Vagina (tissue), 2 donors: ENCODE results near the gene ATP2B2. TPM values are rescaled to one million over a fixed set of nuclear protein-coding genes. Genes with fewer than 3 reads are reported as not detected.

Experiments
- DNase-seq, 2 donors: peaks; one replicate each; pipeline ENCODE4 v3.0.0-alpha.2; 2017; ENCODE audit errors: extremely low spot score in 2 of 2
- H3K27ac ChIP-seq: fragments of 200-600 bp; sonication (generic); one replicate; pipeline ENCODE4 v1.5.1; 2019
- H3K27me3 ChIP-seq: fragments of 200-600 bp; sonication (generic); one replicate; pipeline ENCODE4 v1.5.1; 2019
- H3K36me3 ChIP-seq, 2 donors: fragments of 200-600 bp; sonication (generic); one replicate each; pipeline ENCODE4 v1.5.1; 2017 to 2019
- H3K4me1 ChIP-seq: fragments of 200-600 bp; sonication (generic); one replicate; pipeline ENCODE4 v1.5.1; 2019
- H3K4me3 ChIP-seq, 2 donors: fragments of 200-600 bp; sonication (generic); 1 replicate in 1 of 2; 2 replicates in 1 of 2; pipeline ENCODE4 v1.5.1; 2016 to 2019
- H3K9me3 ChIP-seq: fragments of 200-600 bp; sonication (generic); one replicate; pipeline ENCODE4 v1.5.1; 2019
- POLR2A ChIP-seq, 2 donors: fragments of 450-650 bp; IDR thresholded peaks; one replicate each; pipeline ENCODE4 v1.6.1; 2017; ENCODE audit warnings: antibody characterized with exemption in 2 of 2, mild to moderate bottlenecking in 2 of 2, moderate library complexity in 2 of 2
- POLR2AphosphoS5 ChIP-seq, 2 donors: sonication (generic); formaldehyde crosslinking; IDR thresholded peaks; one replicate each; pipeline ENCODE4 v1.9.0; 2017; ENCODE audit warnings: antibody characterized with exemption in 2 of 2, mild to moderate bottlenecking in 2 of 2, low read depth in 1 of 2; ENCODE audit not compliant: insufficient read depth in 1 of 2
- intact Hi-C: fragments of 100-400 bp; cut with DNase I; formaldehyde crosslinking; loops from one replicate; pipeline ENCODE4 v1.15.1; 2023
- total RNA-seq: library from RNA; depleted of rRNA; stranded (reverse); fragments of >200 nt; gene quantifications from one replicate; pipeline ENCODE4 v1.2.3, GENCODE V29; 2016
- TF ChIP-seq, protein P1 (sequence below), 3 experiments: fragments of 450-650 bp in 2 of 3; fragments of 200-600 bp in 1 of 3; sonication (generic) in 1 of 3; IDR thresholded peaks; one replicate each; pipeline ENCODE4 v1.5.1; 2017 to 2019; ENCODE audit warnings: antibody characterized with exemption in 3 of 3, mild to moderate bottlenecking in 2 of 3, moderate library complexity in 2 of 3

The ATP2B2 gene
- total RNA-seq, 1 donor from 2014 or later, result 0.25 TPM

DNA sequence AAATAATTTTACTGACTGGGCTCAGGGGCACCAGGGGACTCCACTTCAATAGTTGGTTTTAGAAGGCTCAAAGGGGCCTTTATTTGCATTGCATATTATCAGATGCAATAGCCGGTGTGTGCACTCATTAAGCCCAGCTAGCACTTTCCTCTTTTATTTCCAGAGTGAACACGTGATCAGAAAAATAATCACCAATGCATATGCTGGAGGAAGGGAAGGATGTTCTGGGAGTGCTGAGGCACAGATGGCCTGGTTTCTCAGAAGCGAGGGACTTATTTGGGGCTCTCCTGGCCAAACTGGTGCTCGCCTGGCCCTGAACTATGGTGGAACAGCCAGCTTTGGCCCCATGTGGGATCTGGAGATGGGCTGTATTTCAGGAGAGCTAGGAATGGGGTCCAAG, 124.0 kb downstream of the ATP2B2 start:
- H3K36me3 ChIP-seq, result no peaks in the 10 kb centered on the region
- H3K27me3 ChIP-seq, result no peaks in the 10 kb centered on the region
- no peaks in the 10 kb centered on the region for H3K9me3 ChIP-seq
- no peaks in the 10 kb centered on the region for H3K4me1 ChIP-seq
- DNase-seq, result no peak
- TF ChIP-seq POLR2AphosphoS5 (IDR thresholded peaks at IDR 0.05; ENCODE audit: insufficient read depth in 1 of 2, low read depth in 1 of 2) (no peak), POLR2A (IDR thresholded peaks at IDR 0.05) (no peak)
- TF ChIP-seq, protein P1, sequence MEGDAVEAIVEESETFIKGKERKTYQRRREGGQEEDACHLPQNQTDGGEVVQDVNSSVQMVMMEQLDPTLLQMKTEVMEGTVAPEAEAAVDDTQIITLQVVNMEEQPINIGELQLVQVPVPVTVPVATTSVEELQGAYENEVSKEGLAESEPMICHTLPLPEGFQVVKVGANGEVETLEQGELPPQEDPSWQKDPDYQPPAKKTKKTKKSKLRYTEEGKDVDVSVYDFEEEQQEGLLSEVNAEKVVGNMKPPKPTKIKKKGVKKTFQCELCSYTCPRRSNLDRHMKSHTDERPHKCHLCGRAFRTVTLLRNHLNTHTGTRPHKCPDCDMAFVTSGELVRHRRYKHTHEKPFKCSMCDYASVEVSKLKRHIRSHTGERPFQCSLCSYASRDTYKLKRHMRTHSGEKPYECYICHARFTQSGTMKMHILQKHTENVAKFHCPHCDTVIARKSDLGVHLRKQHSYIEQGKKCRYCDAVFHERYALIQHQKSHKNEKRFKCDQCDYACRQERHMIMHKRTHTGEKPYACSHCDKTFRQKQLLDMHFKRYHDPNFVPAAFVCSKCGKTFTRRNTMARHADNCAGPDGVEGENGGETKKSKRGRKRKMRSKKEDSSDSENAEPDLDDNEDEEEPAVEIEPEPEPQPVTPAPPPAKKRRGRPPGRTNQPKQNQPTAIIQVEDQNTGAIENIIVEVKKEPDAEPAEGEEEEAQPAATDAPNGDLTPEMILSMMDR (IDR thresholded peaks at IDR 0.05), result no peak
- intact Hi-C loops, result no loop called here
- H3K4me3 ChIP-seq, result no peak overlapping the region
- H3K27ac ChIP-seq, result no peak overlapping the region

DNA sequence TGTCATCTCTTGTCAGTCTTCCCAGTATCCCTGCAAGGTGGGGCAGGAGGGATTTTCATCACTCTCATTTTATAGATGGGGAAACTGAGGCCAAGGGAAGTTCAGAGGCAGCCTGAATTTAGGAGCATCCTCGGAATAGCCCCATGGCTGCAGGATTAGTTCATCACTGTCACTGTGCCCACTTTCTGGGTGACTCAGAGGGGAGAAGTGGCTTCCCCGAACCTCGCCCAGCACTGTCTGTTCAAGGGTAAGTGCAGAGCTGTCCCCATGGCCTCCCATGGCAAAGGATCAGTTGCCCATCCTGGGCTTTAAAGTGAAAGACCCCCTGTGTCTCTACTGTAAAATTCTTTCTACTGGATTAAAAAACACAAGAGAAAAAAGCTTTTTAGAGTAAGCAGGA, 124.5 kb downstream of the ATP2B2 start:
- TF ChIP-seq POLR2A (IDR thresholded peaks at IDR 0.05), result no peak
- TF ChIP-seq POLR2AphosphoS5 (IDR thresholded peaks at IDR 0.05; ENCODE audit: insufficient read depth in 1 of 2, low read depth in 1 of 2), result no peak
- TF ChIP-seq, protein P1 (IDR thresholded peaks at IDR 0.05), result no peak
- Histone ChIP-seq H3K36me3 (no peaks in the 10 kb centered on the region), H3K9me3 (no peaks in the 10 kb centered on the region), H3K27ac (no peak overlapping the region), H3K4me3 (no peak overlapping the region), H3K4me1 (no peaks in the 10 kb centered on the region), H3K27me3 (no peaks in the 10 kb centered on the region)
- no peak for DNase-seq
- intact Hi-C loops, result no loop called here

DNA sequence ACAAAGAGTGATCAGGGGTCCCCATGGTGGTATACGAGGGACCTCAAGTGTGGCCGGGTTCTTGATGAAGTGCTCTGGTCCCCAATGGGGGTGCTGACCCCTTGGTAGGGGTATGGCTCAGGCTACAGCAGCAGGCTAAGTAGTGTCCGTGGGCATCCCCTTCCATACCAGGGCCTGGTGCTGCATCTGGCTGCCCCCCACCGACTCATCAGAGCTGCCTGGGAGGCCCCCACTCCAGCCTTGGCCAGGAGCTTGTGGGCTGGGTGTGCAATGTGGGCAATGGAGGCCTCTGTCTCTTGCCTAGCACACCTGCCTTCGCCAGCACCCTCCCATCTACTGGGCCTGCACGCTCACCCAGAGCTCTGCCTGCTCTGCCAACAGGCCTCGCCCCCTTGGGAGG, 125.4 kb downstream of the ATP2B2 start:
- TF ChIP-seq POLR2A (IDR thresholded peaks at IDR 0.05) (no peak), POLR2AphosphoS5 (IDR thresholded peaks at IDR 0.05; ENCODE audit: insufficient read depth in 1 of 2, low read depth in 1 of 2) (no peak)
- TF ChIP-seq, protein P1 (IDR thresholded peaks at IDR 0.05), result no peak
- Histone ChIP-seq H3K27me3 (no peaks in the 10 kb centered on the region), H3K36me3 (no peaks in the 10 kb centered on the region), H3K4me3 (no peak overlapping the region), H3K9me3 (no peaks in the 10 kb centered on the region), H3K27ac (no peak overlapping the region), H3K4me1 (no peaks in the 10 kb centered on the region)
- DNase-seq, result no peak
- intact Hi-C loops, result no loop called here

DNA sequence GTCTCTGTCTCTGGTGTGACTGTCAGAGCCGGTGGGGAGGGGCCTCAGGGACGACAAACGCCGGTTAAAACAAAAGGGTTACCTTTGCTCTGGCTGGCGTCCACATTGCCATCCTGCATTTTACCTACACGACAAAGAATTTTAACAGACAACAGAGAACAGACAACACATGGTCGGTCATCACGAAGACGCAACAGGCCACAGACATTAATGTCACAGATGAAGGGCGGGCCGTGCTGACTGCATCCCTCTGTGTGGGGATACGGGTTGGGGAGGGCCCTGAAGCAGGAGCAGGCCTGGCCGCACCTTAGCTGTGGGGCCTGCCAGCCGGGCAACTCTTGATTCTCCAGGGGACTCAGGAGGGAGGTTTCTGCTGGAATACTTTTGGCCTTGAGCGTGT, 126.2 kb downstream of the ATP2B2 start:
- Histone ChIP-seq H3K4me3 (no peak overlapping the region), H3K27ac (no peak overlapping the region), H3K4me1 (no peaks in the 10 kb centered on the region), H3K27me3 (no peaks in the 10 kb centered on the region), H3K36me3 (no peaks in the 10 kb centered on the region), H3K9me3 (no peaks in the 10 kb centered on the region)
- TF ChIP-seq, protein P1 (IDR thresholded peaks at IDR 0.05), result no peak
- TF ChIP-seq POLR2AphosphoS5 (IDR thresholded peaks at IDR 0.05; ENCODE audit: insufficient read depth in 1 of 2, low read depth in 1 of 2) (no peak), POLR2A (IDR thresholded peaks at IDR 0.05) (no peak)
- intact Hi-C loops, result no loop called here
- no peak for DNase-seq

DNA sequence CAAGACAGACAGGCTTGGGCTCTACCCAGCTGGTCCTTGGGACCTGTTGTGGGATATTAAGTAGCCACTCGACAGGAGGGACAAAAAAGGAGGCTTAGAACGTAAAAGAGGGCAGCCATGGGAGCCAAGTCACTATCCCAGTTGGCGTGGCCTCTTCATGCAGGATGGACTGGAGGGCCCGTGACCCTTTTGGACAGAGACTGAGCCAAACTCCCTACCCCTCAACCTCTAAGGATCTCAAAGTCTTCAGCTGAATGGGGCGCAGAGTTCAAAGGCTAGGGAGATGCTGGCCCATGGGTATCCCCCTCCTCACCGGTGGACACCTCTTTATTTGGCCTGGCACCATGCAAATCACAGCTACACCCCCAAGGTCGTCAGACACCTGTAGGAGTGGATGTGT, 126.6 kb downstream of the ATP2B2 start:
- Histone ChIP-seq H3K4me1 (no peaks in the 10 kb centered on the region), H3K27ac (no peak overlapping the region), H3K4me3 (no peak overlapping the region), H3K9me3 (no peaks in the 10 kb centered on the region), H3K36me3 (no peaks in the 10 kb centered on the region), H3K27me3 (no peaks in the 10 kb centered on the region)
- TF ChIP-seq POLR2A (IDR thresholded peaks at IDR 0.05) (no peak), POLR2AphosphoS5 (IDR thresholded peaks at IDR 0.05; ENCODE audit: insufficient read depth in 1 of 2, low read depth in 1 of 2) (no peak)
- TF ChIP-seq, protein P1 (IDR thresholded peaks at IDR 0.05), result no peak
- intact Hi-C loops, result no loop called here
- DNase-seq, result no peak
